ENCODE data around the gene KIF6.

KIF6 gene

DNA sequence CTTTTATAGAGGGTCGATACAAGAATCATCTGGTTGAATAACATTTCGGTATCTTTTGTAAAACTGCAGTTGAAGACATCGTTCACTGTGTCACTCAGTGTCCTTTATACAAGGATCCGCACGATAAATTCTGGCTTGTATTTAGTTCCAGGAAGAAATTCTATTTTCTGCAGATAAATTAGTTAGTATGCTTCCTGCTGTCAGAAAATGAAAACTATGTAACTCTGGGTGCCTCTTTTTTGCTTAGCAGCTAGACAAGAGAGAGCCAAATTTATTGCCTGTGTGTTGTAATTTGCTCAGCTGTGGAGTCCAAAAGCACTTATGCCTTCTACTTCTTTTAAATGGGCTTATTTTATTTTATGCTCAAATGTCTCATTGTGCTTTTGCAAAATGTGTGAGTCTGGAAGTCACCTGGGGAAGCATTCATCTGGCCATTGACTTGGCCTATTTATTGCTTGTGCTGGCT, 346.2 kb downstream of the KIF6 start:
- H3K4me3 ChIP-seq (ENCODE audit: low read depth, low read length), result no peak overlapping the region
- in situ Hi-C loops (cut with HindIII; ENCODE audit: low sequenced_read_pairs), result no loop called here
- DNase-seq (ENCODE audit: low read depth), result no peak
- TF ChIP-seq CTCF (IDR thresholded peaks at IDR 0.05; ENCODE audit: low read depth, low read length, missing control alignments), result no peak

- no peak for TF ChIP-seq CTCF (IDR thresholded peaks at IDR 0.05; ENCODE audit: low read depth, low read length, missing control alignments)
- no peak overlapping the region for H3K4me3 ChIP-seq (ENCODE audit: low read depth, low read length)
- in situ Hi-C loops (cut with HindIII; ENCODE audit: low sequenced_read_pairs), result no loop called here
- DNase-seq (ENCODE audit: low read depth), result no peak
Observed at GRCh38 chr6:39378175-39378959, 346.8 kb downstream of the KIF6 start.

DNA sequence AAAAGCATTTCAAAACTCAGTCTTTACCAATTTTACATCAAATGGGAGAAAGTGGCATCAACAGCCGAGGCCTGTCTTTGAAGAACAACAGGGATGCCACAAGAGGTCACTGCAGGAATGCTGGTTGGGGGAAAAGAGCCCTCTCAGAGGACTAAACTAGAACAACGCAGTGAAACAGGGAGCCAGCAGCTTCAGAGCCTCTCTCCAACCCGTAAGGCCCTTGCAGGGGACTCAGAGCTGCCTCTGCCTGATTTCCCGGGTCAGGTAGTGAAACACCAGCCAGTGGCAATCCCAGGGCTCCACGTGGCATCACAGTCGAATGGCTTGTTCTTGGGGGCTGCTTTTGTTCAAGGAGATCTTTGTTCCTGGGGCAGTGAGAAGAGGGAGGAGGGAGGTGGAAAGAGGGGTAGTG, 347.7 kb downstream of the KIF6 start:
- TF ChIP-seq CTCF (IDR thresholded peaks at IDR 0.05; ENCODE audit: low read depth, low read length, missing control alignments), result peak; percentile 84
- no peak overlapping the region for H3K4me3 ChIP-seq (ENCODE audit: low read depth, low read length)
- in situ Hi-C loops (cut with HindIII; ENCODE audit: low sequenced_read_pairs), result no loop called here
- peak; percentile 79 for DNase-seq (ENCODE audit: low read depth)

DNA sequence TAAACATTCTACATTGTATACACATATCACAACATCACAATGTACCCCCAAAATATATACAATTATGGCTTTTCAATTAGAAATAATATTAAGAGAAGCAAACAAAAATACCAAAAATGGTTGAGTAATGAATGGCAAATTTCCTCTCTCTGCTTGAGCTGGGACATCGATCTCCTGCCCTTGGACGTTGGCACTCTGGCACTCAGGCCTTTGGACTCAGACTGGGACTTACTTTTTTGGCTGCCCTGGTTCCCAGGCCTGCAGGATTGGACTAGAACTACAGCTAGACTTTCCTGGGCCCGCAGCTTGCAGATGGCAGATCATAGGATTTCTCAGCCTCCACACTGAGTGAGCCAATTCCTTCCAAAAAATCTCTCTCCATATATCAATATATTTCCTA, 349.8 kb downstream of the KIF6 start:
- H3K4me3 ChIP-seq (ENCODE audit: low read depth, low read length), result no peak overlapping the region
- in situ Hi-C loops (cut with HindIII; ENCODE audit: low sequenced_read_pairs), result no loop called here
- DNase-seq (ENCODE audit: low read depth), result no peak
- no peak for TF ChIP-seq CTCF (IDR thresholded peaks at IDR 0.05; ENCODE audit: low read depth, low read length, missing control alignments)

DNA sequence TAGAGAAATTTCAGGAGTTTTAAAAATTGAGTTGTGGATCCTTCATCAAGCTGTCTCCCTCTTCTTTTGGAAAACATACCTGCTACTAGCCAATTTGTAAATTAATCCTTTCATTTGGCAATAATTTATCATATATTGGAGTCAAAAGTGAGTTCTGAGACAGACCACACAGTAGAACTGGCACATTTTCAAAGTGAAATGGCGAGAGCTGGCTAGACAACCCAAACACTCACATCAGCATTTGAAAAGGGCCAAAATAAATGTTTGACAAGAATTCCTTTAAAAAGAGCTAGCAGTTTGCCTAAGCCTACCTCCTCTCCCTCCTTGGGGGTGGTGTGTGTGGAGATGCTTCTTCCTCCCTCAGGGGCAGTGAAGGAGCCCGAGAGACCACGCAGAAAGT, 354.8 kb downstream of the KIF6 start:
- in situ Hi-C loops (cut with HindIII; ENCODE audit: low sequenced_read_pairs), result loop anchor here (25.0 kb wide), 1 partner anchor 1692 kb away; the partner anchor contains the start of genes APOBEC2, NFYA and OARD1
- no peak for DNase-seq (ENCODE audit: low read depth)
- no peak overlapping the region for H3K4me3 ChIP-seq (ENCODE audit: low read depth, low read length)
- no peak for TF ChIP-seq CTCF (IDR thresholded peaks at IDR 0.05; ENCODE audit: low read depth, low read length, missing control alignments)

- TF ChIP-seq CTCF (IDR thresholded peaks at IDR 0.05; ENCODE audit: low read depth, low read length, missing control alignments), result no peak
- DNase-seq (ENCODE audit: low read depth), result no peak
- in situ Hi-C loops (cut with HindIII; ENCODE audit: low sequenced_read_pairs), result loop anchor here (25.0 kb wide), 1 partner anchor 1692 kb away; the partner anchor contains the start of genes APOBEC2, NFYA and OARD1
- H3K4me3 ChIP-seq (ENCODE audit: low read depth, low read length), result no peak overlapping the region
Observed at GRCh38 chr6:39369987-39370386, 355.2 kb downstream of the KIF6 start.
